ENCODE results near the gene CCDC171.

- TF ChIP-seq CTCF (IDR thresholded peaks at IDR 0.05) (no peak), POLR2A (IDR thresholded peaks at IDR 0.05) (no peak)
These were observed 64.9 kb downstream of the CCDC171 start for GRCh38 chr9:15617782-15618181.
